CD4-positive, alpha-beta T cell treated with Interleukin-15 for 1 hour (primary cell): ENCODE results near the gene CCDC167.
"Not testable (repeated sequence)": the region's sequence is repeated elsewhere in the genome, so short reads cannot be mapped to it uniquely, and the experiment has no call there.

Experiments used
- DNase-seq: peaks from one replicate; pipeline ENCODE4 v3.0.0-alpha.2; 2020

Gene CCDC167

DNA sequence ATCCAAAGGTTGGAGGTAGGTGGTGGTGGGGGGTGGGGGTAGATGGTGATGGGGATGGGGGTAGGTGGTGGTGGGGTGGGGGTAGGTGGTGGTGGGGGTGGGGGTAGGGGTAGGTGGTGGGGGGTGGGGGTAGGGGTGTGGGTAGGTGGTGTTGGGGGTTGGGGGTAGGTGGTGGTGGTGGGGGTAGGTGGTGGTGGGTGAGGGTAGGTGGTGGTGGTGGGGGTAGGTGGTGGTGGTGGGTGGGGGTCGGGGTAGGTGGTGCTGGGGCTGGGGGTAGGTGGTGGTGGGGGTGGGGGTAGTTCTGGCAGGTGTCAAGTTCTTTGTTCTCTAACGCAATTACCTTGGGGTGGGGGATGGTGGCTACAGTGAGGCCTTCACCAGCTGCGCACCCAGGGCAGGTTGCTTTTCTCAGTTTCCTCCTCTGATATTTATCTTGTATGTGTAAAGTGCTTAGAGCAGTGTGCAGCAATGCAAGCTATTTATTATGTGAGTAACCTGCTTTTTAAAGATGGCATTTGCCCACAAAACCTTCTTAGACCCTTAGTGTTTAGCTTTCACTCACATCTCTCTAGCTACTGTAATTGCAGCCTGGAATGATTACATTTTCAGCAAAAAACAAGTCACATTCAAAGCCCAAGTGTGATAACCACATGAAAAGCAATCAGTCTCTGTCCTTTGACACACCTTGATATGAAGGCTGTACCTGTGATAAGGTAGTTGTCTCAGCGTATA lies 8.2 kb upstream of the CCDC167 start:
- DNase-seq, result peak; percentile 47

DNA sequence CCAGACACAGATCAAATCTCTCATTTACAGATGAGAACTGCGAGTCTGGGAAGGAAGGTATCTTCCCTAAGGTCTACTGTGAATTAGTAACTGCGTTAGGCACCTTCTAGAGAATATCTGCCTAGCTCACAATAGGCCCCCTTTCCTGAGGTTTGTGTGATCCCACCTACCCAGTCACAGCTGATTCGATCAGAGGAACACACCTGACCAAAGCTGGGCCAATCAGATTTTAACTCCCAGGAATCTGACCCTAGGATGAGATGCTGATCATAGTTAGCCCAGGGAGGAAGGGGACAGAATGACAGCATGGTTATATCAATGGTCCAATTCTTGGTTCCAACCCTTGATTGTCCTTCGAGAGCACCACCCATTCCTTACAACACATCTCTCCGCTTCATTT lies 7.4 kb upstream of the CCDC167 start:
- no peak for DNase-seq

DNA sequence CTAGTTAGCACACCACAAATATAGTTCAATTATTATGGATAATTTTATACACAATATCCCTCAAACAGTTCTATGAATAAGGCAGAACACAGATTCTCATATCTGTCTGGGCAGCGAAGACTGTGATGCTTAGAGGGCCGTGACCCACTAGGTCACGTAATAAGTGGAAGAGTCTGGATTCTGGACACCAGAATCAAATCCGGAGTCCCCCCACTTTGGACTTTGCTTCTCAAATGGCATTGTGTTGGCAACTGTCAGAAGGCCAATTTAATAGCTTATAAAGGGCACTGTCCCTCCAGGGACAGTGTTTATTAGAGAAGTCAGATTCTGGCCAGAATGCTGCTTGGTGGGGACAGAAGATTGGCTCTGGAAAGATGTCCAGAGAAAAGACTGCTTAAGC lies 6.8 kb upstream of the CCDC167 start:
- DNase-seq, result no peak

DNA sequence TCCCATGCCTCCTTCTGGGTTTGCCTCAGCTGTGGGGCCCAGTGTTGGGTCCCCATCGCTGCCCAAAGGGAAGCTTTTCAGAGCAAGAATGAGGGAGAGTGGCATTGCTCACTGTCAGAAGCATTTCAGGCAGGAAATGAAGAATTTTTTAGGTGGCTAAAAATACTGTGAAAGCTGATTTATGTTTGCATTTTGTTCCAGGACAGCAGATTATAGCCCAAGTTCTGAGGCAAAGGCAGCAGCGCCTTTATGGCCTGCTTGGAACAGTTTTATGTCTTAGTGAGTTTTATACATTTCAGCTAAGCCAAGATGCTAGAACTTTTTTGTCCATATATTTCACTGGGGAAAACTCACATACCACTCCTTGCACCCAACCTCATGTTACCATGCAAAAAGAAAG lies 4.3 kb upstream of the CCDC167 start:
- DNase-seq, result no peak

DNA sequence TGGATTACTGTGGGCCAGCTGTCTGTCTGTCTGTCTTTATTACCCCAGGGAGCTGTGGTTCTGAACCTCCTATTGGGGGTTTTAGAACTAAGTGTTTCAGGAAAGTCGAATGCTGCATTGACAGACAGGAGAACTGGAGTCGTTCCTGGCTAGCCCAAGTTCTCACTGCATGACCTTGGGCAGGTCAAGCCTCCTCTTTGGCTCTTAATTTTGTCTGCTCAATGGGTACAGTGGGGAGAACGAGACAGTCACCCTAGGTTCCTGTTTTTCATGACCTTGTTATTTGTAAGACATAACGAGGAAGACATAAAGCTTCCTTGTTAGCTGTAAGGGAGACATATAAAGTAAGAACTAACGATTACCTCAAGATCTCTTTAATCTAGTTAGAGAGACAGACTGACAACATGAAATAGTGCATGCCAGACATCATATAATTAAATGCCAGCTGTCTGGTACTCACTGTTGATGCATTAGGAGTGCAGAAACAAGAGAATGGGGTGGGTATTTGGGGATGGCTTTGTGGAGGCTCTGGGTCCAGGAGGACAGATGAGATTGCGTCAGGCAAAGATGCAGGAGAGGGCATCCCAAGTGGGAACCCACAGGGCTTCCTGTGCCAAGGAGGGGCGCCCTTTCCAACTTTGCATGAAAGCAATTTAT lies 3.7 kb upstream of the CCDC167 start:
- DNase-seq, result no peak

DNA sequence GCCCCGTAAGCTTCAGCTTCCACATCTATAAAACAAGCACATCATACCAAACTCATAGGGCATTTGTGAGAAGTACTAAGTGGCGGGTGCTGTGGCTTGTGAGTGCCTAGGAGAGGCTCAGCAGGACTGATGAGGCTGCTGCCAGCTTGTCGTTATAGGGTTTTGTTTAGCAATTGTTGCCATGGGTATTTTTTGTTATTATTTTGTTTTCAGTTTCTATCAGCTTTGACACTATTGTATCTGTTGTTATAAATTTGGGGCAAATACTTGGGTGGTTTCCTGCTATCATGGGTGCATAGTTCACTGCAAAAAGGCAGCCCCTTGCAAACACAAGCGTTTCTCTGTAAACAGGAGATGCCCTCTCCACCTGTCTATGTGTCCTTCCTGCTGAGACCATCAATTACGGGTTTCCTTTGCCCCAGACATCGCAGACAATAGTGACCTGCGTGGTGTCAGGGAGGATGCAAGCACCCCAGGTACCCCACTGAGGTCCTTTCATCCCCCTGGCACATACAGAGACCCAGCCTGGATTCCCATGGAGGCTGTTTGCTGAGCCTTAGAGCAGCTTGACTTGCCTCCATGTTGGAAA lies 3.1 kb upstream of the CCDC167 start:
- DNase-seq, result peak; percentile 87

DNA sequence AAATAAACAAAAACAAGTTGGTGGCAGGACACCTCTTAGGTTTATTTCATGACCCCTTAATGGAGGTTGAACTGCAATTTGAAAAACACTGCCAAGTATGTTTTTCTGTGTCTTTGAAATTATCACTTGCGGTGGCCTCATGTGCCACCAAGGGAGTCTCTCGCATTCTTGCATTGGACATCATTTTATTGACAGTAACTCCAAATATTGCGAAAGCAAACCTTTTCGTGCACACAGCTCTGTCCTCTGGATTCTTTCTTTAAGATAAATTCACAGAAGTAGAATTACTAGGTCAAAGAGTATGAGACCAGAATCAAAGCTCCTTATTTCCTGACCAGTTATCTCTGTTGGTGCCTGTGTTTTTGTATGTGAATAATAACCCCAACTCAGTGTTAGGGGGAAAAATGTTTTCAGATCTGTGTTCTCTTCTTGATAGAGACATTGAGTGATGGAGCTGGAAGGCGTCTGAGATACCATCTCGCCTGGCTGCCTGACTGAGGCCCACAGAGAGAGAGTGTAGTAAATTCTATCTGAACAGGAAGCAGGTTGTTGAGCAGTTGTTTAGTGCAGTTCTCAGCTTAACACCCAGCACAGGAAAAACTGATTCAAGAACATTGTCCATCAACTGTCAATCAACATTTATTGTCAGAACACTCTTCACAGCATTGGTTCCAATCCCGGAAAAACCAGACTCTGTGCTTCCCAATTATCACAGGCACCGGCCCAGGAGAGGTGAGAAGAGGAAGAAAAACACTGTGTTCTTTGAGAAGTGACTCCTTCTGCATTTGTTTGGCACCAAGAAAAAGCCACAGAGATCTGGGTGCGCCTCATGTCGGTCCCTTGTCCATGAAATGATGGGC lies 2.2 kb upstream of the CCDC167 start:
- peak; percentile 51 for DNase-seq

DNA sequence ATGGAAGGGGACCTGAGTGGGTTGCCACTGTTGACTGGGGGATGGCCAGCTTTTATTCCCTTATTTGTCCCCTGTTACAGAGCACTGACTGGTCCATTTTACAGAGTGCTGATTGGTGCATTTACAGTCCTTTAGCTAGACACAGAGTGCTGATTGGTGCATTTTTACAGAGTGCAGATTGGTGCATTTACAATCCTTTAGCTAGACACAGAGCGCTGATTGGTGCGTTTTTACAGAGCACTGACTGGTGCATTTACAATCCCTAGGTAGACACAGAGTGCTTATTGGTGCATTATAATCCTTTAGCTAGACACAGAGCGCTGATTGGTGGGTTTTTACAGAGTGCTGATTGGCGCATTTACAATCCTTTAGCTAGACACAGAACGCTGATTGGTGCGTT lies 1.2 kb upstream of the CCDC167 start:
- DNase-seq, result not testable (repeated sequence)

DNA sequence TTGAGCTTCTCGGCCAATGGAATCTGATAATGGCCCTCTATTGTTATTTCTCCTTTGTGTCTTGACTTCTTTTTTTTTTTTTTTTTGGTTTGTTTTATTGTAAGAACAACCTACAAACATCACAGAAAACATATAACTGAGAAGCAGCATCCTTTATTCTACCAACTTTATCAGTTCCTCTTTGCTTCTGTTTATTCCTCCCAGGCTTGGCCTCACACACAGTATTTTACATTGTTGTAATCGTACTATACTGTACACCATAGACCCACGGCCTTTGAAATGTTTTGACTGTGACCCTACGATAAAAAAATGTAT lies 558 bp upstream of the CCDC167 start:
- DNase-seq, result no peak

DNA sequence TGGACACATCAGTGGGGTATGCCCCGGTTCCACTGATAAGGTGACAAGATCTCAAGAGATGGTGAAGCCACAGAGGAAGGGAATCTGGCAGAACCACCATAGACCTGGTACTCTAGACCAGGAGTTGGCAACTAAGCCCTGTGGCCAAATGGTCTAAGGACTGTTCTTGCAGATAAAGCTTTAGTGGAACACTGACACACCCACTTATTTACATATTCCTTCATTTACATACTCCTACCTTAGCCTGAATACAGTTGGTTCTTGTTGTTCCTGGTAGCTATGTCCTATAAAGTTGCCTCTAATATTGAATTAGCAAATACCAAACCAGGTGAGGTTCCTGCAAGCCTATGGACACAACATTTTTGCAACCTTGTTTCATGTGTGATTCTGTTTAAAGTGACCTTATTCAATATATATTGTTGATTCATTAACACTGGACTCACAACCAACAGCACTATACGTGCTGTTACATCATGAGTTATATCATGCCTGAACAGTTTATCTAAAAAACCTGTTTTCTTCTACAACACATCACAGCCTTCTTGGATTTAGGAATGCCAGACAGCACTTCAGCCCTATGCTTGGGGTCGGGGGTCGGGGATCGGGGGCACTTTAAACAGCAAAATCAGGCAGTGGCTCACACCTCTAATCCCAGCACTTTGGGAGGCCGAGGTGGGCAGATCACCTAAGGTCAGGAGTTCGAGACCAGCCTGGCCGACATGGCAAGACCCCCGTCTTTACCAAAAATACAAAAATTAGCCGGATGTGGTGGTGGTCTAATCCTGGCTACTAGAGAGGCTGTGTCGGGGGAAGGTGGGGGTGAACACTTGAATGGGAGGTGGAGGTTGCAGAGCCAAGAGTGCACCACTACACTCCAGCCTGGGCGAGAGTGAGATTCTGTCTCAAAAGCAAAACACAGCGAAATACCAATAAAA lies 2.5 kb downstream of the CCDC167 start:
- DNase-seq, result no peak

DNA sequence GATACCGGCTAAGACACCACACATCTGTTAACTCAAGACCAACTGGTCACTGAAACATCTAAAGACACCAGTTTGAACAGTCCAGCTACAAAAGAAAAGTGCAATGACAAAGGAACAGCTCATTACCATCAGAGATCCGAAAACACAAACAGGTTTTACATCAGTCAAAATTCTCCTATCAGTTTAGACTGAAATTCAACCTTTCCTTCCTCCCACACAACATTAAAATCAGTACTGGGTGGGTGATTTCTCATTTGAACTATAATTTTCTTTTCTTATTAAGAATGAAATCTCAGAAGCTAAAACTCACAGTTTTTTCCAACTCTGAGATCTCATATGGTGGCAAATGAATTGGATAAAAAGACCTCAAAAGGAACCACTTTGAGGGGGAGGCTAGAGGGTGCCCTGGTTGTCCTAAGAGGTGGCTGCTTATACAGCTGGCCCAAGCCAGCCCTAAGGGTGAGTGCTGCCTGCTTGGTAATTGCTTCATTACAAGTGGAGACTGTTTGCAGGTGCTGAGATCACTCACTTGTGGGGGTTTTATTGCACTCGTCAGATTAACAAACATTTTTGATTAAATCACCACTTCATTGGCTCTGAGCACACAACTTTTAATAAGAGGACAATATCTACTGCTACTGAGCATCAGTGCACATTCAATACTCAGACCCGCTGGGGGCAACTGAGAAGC lies 4.3 kb downstream of the CCDC167 start:
- no peak for DNase-seq

DNA sequence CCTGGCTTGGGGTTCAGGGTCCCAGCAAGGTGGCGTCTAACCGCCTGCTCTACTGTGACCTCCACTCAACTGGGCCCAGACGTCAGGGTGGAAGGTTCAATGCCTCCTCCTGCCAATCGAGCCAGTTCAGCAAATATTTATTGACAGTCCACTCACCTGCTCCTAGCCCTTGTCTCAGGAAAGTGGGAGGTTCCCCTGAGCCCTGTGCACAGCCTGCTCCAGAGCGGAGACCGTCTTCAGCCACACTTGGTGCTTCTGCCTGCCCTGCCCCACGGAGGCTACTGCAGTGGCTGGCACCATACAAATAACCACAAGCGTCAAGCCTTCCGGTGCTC lies 6.1 kb downstream of the CCDC167 start:
- DNase-seq, result no peak

DNA sequence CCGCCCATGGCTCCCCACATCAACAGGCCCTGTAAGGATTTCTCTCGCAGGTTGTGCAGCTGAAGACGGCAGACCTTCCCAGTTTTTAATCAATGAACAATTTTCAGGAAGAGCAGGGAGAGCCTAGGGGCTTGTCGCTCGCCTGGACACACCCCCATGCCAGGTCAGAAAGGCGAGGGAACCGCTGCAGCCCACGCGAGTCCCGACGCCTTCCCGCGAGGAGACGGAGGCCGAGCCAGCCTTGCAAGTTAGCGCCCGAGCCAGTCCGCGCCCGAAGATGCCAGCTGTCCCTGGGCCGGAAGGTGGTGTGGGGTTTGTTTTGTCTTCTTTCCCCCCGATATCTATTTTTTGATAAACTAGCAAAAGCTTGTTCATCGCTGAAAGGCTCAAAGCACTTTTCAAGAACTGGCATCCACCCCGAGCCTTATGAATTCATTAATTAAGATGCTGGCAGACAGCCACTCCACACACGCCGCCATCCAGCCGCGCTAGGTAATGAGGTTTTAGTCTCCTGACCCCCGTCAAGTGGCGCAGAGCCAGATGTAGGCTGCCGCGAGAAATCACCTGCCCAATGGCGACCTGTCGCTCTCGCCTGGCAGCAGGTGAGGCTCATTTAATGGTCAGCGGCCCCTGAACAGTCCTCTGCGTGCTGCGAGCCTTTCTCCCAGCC lies 6.6 kb downstream of the CCDC167 start:
- DNase-seq, result no peak

DNA sequence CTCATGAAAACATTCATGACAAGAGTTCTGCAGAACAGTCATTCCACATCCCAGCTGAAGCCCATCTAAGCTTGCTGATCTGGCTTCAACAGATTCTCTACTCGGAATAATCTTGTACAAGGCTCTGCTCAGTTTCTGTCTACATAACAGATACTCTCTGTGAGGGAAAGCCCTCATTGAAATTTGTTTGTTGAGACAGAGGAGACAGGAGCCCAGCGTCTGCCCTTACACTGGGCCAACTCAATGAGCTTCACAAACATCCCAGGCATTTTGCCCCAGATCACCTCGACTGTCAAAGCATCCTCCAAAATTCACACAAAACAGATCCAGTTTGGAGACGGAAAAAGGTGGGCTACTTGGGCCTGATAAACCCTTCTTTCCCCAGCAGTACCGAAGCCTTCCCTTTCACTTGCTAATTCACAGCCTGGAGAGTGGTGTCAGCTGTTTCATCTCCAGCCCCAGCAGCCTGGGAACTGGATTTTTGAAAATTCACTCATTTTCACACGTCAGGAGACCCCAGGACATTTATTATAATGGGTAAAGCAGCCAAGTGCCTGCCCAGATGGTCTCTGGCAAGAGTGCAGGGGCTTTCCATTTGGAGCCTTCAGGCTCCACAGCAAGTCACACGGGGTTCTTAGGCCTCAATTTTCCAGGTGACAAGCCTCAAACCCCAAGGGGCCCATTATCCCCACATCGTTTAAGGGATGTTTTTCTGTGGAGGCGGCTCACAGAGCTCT lies 7.3 kb downstream of the CCDC167 start:
- DNase-seq, result no peak

DNA sequence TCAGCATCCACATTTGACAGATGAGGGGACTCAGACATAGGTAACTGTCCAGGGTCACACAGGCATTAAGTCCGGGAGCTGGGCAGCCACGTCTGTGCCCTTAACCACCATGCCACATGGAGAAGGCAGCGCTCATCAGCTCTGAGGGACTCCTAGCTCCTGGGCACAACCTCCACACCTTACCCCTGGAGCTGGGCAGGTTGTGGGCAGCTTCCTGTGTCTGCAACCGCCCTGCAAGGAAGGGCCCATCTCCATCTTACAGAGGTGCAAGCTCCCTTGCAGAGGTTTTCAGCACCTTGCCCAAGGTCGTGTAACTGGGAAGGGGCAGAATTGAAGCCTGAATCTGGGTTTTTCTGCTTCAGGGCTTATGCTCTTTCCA lies 7.9 kb downstream of the CCDC167 start:
- DNase-seq, result no peak

DNA sequence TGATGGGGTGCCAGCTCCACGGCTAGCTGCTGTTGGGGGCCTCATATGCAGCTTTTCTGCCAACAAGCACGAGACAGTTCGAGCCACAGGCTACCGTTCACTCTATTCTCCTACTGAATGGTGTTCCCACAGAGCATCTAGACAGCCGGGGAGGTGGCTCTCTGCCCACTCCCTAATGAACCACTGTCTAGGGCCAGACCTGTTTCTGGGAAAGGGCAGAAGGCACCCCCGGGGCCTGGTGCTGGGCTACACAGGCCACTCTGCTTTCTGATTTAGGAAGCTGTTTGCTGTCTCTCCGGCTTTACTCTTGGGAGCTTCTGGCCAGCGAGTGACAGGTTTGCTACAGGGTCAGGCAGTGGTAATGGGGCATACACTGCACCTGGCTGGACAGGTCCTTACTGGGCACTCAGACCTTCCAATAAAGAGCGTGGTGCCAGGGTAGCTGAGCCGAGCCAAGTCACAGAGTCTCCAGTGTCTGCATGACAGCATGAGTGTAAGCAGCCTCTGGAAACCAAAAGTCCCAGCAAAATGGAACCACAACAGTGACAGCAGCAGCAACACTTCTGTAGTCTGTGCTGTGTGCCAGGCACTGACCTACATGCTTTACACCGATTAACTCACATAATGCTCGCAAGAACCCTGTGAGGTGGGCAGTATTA lies 8.4 kb downstream of the CCDC167 start:
- no peak for DNase-seq

DNA sequence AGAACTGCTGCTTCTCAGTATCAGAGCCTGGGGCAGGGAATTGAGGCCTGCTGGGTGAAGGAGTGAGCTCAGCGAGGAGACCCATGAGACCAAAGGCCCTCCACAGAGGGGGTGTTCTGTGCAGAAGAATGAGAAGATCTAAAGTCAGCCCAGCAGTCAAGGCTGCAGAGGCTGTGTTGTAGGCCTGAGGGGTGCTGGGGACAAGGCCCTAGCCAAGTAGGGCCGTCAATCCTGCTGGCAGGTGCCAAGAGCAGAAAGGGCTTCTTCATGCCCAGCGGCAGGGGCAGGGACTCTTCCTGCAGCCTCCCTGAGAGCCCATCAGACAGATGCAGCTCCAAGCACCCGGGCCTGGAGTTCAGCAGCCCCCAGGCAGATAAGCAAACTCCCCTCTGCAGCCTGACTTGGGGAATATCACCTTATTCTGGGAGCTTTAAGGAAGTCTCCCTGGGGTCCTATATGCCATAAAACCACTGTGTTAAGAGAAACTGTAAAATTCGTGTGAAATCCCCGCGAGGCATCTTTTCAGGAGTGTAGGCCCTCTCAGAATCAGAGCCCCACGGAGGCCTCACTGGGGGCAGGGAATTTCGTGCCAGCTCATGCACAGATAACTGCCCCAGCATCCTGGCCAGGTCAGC lies 9.0 kb downstream of the CCDC167 start:
- DNase-seq, result no peak

DNA sequence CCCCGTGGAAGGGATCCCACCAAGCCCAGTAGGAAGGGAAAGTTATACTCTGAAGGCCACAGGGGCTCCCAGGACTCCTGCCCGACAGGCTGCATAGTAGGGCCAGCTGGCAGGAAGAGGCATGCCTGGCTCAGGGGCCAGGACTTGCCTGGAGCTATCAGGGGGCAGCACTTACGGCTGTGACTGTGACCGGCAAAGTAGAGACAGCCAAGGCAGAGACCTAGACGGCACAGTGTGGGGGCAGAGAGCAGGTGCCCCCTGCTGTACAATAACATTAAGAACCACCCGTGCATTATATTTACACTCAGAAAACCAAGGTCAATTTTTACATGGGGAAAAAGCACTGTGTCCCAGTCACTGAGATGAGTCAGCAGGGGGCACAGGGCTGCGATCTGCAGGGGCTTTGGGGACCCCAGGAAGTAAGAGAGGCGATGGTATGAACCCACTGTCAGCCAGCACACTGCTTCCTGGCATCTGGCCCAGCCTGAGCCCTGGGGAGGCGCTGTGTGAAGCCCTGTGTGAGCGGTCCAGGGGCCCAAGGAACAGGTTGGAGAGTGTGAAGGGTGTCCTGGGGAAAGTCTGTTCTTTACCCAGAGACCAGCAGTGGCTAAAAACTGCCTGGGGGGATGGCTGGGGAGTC lies 9.9 kb downstream of the CCDC167 start:
- no peak for DNase-seq

DNA sequence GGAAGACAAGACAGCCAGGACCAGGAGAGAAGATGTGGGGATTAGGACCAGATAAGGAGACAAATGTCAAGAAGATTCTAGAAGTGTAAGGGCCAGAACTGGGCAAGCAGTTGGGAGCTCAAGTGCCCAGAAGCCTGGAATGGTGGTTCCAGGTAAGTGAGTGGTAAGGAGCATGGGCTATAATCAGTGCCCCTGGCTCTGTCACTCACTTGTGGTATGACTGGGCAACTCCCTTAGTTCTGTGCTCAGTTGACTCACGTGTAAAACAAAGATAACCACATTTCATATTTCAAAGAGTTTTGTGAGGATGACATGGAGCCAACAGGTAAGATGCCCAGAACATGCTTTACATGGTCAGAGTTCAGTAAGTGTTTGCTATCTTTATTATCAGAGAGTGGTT lies 11.2 kb downstream of the CCDC167 start:
- no peak for DNase-seq
